Measurements from ENCODE around the gene ABHD5.

ABHD5 gene

DNA sequence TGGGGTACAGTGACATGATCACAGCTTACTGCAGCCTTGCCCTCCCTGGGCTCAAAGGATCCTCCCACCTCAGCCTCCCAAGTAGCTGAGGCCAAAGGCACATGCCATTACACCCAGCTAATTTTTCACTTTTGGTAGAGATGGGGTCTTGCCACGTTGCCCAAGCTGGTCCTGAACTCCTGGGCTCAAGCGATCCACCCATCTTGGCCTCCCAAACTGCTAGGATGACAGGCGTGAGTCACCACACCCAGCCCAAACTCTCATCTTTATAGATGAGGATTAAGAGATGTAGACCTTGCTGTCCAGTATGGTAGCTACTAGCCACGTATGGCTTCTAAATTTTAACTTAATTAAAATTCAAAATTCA, 4.4 kb upstream of the ABHD5 start:
- DNase-seq, result no peak

DNA sequence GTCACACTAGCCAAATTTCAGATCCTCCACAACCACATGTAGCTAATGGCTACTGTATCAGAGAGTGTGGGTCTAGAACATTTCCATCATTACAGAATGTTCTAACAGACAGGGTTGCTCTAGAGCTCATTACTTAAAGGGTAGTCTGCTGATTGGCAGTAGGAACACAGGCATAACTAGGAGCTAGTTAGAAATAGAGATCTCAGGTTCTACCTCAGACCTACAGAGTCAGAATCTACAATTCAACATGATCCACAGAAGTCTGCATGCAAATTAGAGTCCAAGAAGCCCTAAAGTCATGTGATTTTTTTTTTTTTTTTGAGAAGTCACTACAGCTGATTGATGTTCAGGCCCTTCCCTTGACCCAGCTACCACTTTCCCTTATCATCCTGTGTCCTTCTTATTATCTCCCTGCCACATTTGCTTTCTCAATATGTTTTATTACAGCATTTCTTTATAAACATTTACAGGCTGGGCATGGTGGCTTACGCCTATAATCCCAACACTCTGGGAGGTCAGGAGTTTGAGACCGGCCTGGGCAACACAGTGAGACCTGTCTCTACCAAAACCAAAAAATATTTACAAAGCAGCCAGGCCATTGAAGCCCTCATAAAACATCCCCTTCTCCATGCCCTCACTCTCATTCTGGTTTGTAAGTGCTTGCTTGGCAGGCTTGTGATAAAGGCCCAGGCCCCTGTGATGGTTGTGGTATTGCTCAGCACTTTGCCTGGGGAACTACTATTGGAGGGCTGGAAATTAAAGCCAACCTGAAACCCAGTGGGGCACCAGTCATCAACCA, 3.8 kb upstream of the ABHD5 start:
- no peak for DNase-seq

GRCh38 chr3:43687499-43687811, 3.3 kb upstream of the ABHD5 start:
- no peak for DNase-seq

DNA sequence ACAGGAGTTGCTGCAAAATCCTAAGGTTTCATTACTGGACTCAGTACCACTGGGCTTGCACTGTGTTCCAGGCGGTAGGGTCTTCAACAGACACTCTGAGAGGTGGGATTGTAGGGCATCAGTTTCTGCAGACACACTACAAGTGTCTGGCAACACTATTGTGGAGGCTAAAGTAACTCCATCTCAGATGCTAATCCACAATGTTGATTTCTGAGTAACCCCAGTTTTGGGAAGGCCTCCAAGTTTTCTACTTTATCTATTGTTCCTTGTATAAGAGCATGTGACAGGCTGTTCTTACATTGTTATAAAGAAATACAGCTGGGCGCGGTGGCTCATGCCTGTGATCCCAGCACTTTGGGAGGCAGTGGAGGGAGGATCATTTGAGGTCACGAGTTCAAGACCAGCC, 2.5 kb upstream of the ABHD5 start:
- DNase-seq, result no peak

- DNase-seq, result no peak
These were observed 1.6 kb upstream of the ABHD5 start for GRCh38 chr3:43689166-43689565.

DNA sequence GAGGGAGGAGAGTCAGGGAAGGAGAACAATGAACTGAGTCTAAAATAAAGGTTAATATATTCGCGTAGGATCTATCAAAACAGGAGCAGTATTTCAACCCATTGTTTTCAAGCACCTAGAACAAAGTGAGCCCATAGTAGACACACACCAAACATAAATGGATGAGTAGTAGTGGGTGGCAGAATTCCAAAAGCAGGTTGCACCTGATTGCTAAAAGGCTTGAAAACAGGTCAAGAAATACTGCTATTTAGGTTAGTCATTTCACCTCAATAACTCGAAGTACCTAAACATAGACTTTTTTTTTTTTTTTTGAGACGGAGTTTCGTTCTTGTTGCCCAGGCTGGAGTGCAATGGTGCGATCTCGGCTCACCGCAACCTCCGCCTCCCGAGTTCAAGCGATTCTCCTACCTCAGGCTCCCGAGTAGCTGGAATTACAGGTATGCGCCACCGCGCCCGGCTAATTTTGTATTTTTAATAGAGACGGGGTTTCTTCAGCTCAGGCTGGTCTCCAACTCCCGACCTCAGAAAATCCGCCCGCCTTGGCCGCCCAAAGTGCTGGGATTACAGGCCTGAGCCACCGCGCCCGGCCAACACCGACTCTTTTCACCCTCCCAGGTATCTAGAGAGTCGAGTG, 855 bp upstream of the ABHD5 start:
- no peak for DNase-seq

GRCh38 chr3:43691120-43691995, 620 bp downstream of the ABHD5 start:
- peak; percentile 80 for DNase-seq

GRCh38 chr3:43692085-43692855, 1.5 kb downstream of the ABHD5 start:
- DNase-seq, result no peak

GRCh38 chr3:43692971-43693370, 2.2 kb downstream of the ABHD5 start:
- no peak for DNase-seq

GRCh38 chr3:43693594-43693993, 2.9 kb downstream of the ABHD5 start:
- no peak for DNase-seq

DNA sequence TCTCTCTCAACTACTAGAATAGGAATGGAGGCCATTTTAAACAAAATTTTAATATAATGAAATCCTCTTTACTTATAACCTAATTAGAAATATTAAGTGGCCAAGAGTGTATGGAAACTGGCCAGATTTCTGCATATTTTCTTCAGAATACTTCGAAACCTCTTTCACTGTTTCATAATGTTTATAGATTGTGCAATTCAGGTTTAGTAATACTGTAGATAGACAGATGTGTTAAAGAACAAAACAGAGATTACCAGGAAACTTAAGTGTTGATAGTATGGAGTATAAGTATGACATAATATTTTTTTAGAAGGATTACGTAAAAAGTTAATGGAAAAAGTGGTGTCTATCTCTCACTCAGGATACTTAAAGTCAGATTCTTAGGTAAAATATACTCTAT, 4.7 kb downstream of the ABHD5 start:
- no peak for DNase-seq

- no peak for DNase-seq
These were observed 5.1 kb downstream of the ABHD5 start for GRCh38 chr3:43695863-43696262.

DNA sequence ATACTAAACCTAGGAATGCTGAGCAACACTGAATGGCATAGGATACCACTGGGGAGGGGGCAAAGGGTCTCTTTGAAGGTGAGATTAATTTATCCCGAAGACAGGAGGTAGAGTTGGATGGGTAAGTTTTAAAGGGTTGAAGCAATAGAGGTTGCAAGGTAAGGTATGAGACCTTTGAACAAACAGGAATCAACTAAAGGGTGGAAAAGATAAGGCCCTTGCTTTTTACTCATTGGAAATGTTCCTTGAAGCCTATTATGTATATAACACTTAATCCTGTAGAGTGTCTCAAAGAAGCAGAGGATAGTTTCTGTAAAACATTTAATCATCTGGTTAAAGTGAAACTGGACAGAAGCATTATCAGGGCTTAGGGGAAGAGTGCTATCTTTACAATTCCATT, 5.7 kb downstream of the ABHD5 start:
- DNase-seq, result no peak

- no peak for DNase-seq
These were observed 6.1 kb downstream of the ABHD5 start for GRCh38 chr3:43696881-43697280.

- DNase-seq, result no peak
These were observed 9.1 kb downstream of the ABHD5 start for GRCh38 chr3:43699864-43700263.

- no peak for DNase-seq
These were observed 14.0 kb downstream of the ABHD5 start for GRCh38 chr3:43704697-43705096.

GRCh38 chr3:43706342-43706741, 15.6 kb downstream of the ABHD5 start:
- no peak for DNase-seq

- no peak for DNase-seq
These were observed 16.5 kb downstream of the ABHD5 start for GRCh38 chr3:43707266-43707665.

GRCh38 chr3:43707998-43708397, 17.3 kb downstream of the ABHD5 start:
- DNase-seq, result no peak

- DNase-seq, result no peak
These were observed 18.3 kb downstream of the ABHD5 start for GRCh38 chr3:43709022-43709421.

DNA sequence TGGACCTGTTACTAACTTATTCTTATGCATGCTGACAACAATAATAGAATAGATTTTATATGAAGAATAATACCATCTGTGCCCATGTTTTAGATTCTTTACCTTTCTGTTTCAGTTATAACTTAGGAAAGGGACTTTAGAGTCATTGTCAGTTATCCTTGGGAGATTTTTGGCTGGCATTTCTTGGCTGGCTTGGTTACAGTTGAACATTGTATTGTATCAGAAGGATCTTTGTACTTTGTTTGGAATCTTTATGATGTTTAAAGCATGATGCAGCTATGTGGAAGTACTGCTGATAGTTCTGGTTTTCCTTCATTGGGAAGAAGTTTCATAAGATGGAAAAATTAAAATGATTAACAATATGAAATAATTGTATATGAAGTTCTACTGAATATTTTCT, 19.9 kb downstream of the ABHD5 start:
- DNase-seq, result no peak

GRCh38 chr3:43718296-43718695, 27.6 kb downstream of the ABHD5 start:
- DNase-seq, result no peak

- no peak for DNase-seq
These were observed 32.5 kb downstream of the ABHD5 start for GRCh38 chr3:43723121-43723734.
